ENCODE data around the gene INPP5A.

Gene INPP5A

DNA sequence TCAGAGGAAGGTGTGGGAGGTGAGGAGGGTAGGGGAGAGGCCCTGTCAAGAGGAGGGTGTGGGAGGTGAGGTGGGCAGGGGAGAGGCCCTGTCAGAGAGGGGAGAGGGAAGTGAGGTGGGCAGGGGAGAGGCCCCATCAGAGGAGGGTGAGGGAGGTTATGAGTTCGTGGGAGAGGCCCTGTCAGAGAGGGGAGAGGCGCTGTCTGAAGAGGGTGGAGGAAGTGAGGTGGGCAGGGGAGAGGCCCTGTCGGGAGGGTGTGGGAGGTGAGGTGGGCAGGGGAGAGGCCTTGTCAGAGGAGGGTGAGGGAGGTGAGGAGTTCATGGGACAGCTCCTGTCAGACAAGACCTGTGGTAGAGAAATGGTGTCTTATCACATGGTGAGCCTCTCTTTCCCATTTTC, 74.4 kb downstream of the INPP5A start:
- DNase-seq (ENCODE audit: low read depth in 2 of 2): no peak

- no peak for DNase-seq (ENCODE audit: low read depth in 2 of 2)
These were observed 75.3 kb downstream of the INPP5A start for GRCh38 chr10:132612571-132613504.

DNA sequence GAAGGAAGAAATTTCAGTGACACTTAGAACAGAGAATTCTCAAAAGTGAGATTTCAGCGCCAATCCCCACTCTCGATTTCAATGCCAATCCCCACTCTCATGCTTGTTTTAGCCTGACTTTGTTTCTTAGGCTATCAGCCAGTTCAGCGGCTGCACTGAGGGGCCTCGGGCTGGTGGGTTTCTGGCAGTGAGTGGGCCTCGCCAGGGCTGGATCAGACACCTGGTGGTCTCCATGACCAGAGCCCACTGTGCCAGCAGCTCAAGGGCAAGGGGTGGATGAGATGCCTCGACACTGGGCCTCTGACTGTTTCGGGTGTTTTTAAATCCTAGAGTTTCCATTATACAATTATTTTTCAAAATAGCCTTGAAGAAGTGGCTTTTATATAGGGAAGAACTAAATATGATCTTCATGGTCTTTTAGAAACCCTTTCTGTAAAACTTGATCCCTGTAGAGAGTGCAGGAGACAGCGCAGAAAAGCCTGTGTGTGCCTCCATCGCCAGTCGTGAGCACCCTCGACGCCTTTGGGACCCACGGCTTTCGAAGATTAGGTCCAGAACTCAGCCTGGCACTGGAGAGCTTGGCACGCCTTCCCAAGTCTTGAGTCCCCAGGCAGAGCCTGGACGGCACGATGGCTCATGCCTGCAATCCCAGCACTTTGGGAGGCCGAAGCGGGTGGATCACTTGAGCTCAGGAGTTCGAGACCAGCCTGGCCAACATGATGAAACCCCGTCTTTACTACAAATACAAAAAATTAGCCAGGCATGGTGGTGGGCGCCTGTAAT, 76.2 kb downstream of the INPP5A start:
- DNase-seq (ENCODE audit: low read depth in 2 of 2): no peak

- DNase-seq (ENCODE audit: low read depth in 2 of 2): no peak
These were observed 77.1 kb downstream of the INPP5A start for GRCh38 chr10:132614431-132615340.

GRCh38 chr10:132615341-132616169, 78.0 kb downstream of the INPP5A start:
- DNase-seq (ENCODE audit: low read depth in 2 of 2): no peak

DNA sequence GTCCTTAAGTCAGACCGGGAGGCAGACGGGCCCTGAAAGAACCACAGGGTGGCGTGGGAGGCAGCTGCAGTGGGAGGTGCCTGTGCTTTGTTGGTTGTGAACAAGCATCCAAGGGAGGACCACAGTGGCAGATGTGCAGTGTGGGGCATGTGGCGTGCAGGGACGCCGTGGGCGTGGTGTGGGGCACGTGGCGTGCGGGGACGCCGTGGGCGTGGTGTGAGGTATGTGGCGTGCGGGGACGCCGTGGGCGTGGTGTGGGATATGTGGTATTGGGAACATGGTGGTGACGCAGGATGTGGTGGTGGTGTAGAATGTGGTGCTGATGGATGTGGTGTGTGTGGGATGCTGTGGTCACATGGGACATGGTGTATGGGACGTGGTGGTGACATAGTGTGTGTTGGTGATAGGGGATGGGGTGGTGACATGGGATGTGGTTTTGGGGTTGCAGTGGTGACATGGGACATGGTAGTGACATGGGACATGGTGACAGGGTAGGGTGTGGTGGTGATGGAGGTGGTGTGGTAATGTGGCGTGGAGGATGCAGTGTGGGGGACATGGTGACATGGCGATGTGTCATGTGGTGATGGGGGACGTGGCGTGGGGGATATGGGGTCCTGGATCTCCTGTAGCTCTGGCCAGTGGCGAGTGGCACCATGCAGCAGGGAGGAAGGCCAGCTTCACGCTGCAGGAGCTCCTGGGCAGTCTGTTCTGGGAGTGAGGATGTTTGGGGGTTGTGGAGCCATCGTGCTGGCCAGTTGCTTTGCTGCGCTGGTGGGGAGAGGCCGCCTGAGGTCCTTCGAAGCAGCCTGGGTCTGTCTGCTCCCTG, 78.8 kb downstream of the INPP5A start:
- DNase-seq (ENCODE audit: low read depth in 2 of 2): peak; percentile 50 to 54

- no peak for DNase-seq (ENCODE audit: low read depth in 2 of 2)
These were observed 79.6 kb downstream of the INPP5A start for GRCh38 chr10:132616996-132617736.

GRCh38 chr10:132617737-132618052, 80.1 kb downstream of the INPP5A start:
- no peak for DNase-seq (ENCODE audit: low read depth in 2 of 2)

- no peak for DNase-seq (ENCODE audit: low read depth in 2 of 2)
These were observed 80.8 kb downstream of the INPP5A start for GRCh38 chr10:132618158-132618919.

- no peak for DNase-seq (ENCODE audit: low read depth in 2 of 2)
These were observed 82.3 kb downstream of the INPP5A start for GRCh38 chr10:132619927-132620326.

DNA sequence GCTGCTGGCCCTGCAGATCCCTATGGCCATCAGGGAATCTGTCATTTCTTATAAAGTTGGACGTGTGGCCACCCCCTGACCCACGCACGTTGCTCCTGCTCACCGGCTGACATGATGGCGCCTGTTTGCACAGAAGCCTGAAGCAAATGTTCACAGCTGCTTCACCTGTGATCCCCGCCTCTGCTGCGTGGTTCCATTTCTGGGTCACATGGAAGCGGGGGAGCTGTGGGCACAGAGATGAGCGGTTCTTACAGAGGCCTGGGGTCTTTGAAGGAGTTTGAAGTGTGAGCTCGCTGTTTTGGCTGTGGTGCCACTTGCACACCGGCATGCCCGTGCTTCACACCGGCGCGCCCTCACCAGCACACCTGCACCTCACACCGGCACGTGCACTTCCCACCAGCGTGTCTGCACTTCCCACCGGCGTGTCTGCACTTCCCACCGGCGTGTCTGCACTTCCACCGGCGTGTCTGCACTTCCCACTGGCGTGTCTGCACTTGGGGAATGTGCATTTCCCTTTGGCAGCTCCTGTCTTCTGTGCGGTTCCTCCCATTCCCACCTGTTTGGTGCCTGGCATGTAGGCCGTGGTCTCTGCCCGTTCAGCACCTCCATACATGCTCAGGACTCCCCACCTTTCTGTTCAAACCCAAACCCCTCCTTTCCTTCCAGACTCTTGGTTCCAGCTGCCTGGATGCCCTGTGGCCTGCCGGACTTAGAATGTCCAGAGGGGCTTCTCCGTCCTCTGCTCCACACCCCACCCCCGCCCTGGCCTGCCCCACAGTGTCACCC, 86.7 kb downstream of the INPP5A start:
- no peak for DNase-seq (ENCODE audit: low read depth in 2 of 2)

- DNase-seq (ENCODE audit: low read depth in 2 of 2): no peak
These were observed 87.4 kb downstream of the INPP5A start for GRCh38 chr10:132624847-132625471.

GRCh38 chr10:132626019-132626760, 88.6 kb downstream of the INPP5A start:
- DNase-seq (ENCODE audit: low read depth in 2 of 2): no peak

GRCh38 chr10:132626761-132627665, 89.4 kb downstream of the INPP5A start:
- no peak for DNase-seq (ENCODE audit: low read depth in 2 of 2)

DNA sequence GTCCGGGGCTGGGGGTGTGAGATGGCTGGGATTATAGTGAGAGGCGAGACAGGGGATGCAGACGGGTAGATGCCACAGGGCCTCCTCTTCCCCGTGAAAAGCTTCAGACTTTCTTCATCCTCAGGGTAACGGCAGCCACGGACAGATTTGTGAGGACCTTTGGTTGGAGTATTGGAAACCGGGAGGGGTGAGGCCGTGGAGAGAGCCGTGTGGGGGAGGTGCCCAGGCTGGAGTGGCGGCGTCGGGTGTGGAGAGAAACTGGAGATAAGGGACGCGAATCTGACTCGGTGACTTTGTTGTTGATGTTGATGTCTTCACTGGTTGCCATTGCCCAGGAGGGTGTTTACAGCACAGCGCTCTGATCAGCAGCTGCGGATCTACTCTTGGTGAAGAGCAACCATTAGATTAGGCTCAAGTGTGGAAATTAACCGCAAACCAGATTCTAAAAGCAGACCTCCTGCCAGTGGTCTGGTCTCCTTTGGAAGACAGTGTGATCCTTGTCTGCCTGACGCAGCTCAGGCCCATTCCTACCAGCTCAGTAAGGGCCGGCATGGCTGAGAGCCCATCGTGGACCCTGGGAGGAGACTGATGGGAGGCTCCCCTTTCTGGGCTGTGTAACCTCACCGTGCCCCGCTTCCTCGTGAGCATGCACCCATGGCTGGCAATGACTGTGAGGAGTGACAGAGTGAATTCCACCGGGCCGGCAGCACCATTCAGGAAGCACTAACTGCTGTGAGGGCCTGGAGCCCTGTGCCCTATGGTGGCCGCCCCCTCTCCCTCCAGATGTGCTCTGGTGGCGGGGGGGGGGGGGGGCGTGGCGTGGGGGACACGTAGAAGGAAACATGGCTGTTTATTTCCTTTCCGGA, 90.3 kb downstream of the INPP5A start:
- no peak for DNase-seq (ENCODE audit: low read depth in 2 of 2)
